ENCODE results near the gene HLA-DPB1. TPM values are rescaled to one million over a fixed set of nuclear protein-coding genes. Genes with fewer than 3 reads are reported as not detected.
A peak's percentile ranks its signal among the peaks of the same experiment; 100 is the strongest.
"Not testable (repeated sequence)": the region's sequence is repeated elsewhere in the genome, so short reads cannot be mapped to it uniquely, and the experiment has no call there.

The HLA-DPB1 gene
- total RNA-seq, 1 donor from 2014 or later: 2.4 TPM

DNA sequence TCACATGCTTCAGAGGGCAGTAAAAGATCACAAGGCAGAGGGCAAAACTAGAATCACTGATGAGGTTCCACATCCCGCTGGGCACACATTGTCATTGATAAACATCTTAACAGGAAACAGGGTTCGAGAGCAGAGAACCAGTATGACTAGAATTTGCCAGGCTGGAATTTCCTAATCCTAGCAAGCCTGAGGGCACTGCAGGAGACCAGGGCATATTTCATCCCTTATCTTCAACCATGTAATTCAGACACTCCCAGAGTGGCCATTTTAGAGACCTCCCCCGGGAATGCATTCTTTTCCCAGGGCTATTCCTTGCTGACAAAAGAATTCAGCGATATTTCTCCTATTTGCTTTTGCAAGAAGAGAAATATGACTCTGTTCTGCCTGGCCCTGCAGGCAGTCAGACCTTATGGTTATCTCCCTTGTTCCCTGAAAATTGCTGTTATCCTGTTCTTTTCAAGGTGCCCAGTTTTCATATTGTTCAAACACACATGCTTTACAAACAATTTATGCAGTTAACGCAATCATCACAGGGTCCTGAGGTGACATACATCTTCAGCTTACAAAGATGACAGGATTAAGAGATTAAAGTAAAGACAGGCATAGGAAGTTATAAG is 25.4 kb downstream of the HLA-DPB1 start:
- DNase-seq (ENCODE audit: extremely low read depth, low read depth, low spot score): not testable (repeated sequence)

- no peak for DNase-seq (ENCODE audit: extremely low read depth, low read depth, low spot score)
Observed at GRCh38 chr6:33103776-33104175, 28.0 kb downstream of the HLA-DPB1 start.

DNA sequence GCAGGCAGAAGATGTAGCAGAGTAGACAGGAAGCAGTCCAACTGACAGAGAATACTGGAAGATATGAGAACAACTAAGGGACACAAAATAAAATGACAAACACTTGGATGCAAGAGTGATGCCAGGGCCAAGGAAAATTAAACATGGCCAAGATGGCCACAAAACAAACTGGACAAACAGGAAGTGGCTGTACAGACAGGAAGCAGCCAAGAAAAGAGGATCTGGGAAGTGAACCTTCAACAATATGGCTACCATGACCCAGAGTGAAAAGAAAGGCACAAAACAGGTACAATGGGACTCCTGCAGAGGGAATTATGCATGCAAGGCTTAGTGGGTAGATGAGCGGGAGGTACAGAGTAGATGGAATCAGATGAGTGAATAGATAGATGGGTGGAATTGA is 29.1 kb downstream of the HLA-DPB1 start:
- DNase-seq (ENCODE audit: extremely low read depth, low read depth, low spot score): no peak

DNA sequence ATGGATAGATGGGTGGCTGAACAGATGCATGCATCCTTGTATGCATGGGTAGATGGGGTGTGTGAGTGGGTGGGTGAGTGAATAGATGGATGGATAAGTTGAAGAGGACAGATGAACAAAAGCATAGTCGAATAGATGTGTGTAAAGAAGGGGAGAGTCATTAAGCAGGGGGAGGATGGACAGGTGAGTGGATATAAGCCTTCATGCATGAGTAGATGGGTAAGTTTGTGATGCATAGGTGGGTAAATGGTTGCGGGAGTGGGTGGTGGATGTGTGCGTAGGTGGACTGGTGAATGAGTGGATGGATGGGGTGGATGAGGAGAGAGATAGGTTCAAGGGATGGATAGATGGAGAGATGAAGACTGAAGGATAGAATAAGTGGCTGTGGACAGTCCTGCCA is 29.6 kb downstream of the HLA-DPB1 start:
- no peak for DNase-seq (ENCODE audit: extremely low read depth, low read depth, low spot score)

DNA sequence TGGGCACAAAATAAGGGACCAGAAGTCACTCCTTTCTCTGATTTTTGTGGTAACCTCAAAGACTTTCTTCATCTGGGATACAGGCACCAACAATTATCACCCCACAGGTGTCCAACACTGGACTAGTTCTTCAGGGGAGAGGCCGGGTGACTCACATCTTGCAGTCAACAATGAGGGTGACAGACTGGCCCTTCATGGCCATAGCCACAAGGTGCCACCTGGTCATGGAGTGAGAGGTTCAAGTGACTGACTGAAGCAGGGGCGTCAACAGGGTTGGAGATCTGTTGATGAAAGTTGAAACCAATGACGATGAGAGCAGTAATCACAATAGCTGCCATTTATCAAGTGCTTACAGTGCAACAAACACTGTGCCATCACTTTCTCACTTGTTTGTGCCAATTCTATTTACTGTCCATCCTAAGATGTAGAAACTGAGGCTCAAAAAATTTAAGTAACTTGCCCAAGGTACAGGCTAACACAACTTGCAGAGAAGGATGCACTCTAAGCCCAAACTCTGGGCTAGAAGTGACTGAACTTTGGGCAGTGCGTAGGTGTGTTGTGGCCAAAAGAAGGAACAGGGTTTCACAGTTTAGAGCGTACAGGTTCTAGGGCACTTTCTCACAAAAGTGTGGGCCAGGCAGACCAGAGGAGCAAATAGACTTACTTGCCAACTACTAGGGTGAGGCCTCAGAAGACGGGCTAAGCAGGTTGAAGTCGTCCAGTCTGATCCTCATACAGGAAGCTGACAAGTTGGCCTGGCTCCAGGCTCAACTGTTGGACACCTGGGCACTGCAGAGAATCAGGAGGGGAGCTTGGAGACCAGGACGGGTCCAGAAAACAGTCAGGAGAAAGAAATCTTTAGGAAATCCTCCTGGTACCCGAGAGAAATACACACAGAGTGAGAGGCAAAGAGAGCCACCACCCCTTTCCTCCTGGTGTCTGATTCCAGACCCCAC is 30.4 kb downstream of the HLA-DPB1 start:
- DNase-seq (ENCODE audit: extremely low read depth, low read depth, low spot score): no peak

GRCh38 chr6:33107641-33108040 is 31.9 kb downstream of the HLA-DPB1 start:
- DNase-seq (ENCODE audit: extremely low read depth, low read depth, low spot score): no peak

DNA sequence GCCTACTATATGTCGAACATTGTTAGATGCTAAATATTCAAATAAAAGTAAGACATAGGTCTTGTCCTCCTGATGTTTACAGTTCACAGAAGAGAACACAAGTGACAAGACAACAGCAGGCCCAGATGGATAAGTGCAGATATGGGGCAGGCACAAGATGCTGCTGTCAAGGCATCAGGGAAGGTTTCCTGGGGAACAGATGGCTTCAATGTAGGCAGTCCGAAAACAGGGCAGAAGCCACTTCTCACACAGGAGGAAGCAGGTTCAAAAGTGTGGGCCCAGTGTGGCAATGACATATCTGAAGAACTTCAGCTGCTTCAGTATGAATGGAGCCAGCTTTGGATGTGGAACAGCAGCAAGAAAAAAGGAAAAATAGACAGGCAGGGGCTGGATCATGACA is 32.5 kb downstream of the HLA-DPB1 start:
- DNase-seq (ENCODE audit: extremely low read depth, low read depth, low spot score): no peak

DNA sequence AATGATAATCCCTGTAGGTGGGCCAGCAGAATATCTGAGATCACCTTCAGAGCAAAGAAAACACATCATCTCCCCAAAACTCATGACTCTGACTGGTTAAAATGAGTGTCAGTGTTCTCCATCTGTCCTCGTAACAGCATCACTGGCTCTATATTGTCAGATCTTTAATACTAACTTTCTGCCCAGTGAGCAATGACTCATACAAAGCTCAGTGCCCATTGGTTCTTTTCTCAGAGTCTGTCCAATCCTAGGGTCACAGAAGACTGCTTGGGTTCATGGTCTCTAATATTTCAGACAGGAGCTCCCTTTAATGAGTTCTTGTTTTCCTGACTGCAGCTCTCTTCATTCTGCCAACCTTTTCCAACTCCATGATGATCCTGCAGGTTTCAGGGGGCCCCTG is 36.4 kb downstream of the HLA-DPB1 start:
- peak; percentile 25 for DNase-seq (ENCODE audit: extremely low read depth, low read depth, low spot score)

GRCh38 chr6:33113755-33114154 is 38.0 kb downstream of the HLA-DPB1 start:
- no peak for DNase-seq (ENCODE audit: extremely low read depth, low read depth, low spot score)

- no peak for DNase-seq (ENCODE audit: extremely low read depth, low read depth, low spot score)
Observed at GRCh38 chr6:33114406-33114805, 38.6 kb downstream of the HLA-DPB1 start.

GRCh38 chr6:33116417-33116816 is 40.6 kb downstream of the HLA-DPB1 start:
- no peak for DNase-seq (ENCODE audit: extremely low read depth, low read depth, low spot score)

GRCh38 chr6:33116841-33117711 is 41.3 kb downstream of the HLA-DPB1 start:
- DNase-seq (ENCODE audit: extremely low read depth, low read depth, low spot score): no peak

GRCh38 chr6:33117811-33118277 is 42.1 kb downstream of the HLA-DPB1 start:
- DNase-seq (ENCODE audit: extremely low read depth, low read depth, low spot score): no peak

GRCh38 chr6:33118525-33119123 is 42.8 kb downstream of the HLA-DPB1 start:
- DNase-seq (ENCODE audit: extremely low read depth, low read depth, low spot score): peak; percentile 34

DNA sequence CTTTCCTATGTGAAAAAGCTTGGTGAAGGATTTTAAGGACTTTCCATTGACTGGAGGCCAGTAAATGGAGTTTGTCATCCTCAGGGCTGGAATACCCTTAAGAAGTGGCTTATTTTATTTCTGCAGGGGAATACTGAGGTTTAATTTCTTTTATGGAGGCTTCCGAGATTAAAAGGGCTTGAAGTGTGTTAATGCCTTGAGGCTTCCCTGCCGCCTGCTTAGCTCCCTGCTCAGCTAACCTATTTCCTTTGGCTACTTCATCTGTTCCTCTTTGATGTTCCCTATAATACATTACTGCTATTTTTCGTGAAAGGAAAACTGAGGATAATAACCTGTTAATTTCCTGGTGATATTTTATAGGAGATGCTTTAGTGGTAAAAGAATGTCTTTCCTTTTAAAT is 44.2 kb downstream of the HLA-DPB1 start:
- DNase-seq (ENCODE audit: extremely low read depth, low read depth, low spot score): no peak

GRCh38 chr6:33123181-33123580 is 47.4 kb downstream of the HLA-DPB1 start:
- DNase-seq (ENCODE audit: extremely low read depth, low read depth, low spot score): no peak

DNA sequence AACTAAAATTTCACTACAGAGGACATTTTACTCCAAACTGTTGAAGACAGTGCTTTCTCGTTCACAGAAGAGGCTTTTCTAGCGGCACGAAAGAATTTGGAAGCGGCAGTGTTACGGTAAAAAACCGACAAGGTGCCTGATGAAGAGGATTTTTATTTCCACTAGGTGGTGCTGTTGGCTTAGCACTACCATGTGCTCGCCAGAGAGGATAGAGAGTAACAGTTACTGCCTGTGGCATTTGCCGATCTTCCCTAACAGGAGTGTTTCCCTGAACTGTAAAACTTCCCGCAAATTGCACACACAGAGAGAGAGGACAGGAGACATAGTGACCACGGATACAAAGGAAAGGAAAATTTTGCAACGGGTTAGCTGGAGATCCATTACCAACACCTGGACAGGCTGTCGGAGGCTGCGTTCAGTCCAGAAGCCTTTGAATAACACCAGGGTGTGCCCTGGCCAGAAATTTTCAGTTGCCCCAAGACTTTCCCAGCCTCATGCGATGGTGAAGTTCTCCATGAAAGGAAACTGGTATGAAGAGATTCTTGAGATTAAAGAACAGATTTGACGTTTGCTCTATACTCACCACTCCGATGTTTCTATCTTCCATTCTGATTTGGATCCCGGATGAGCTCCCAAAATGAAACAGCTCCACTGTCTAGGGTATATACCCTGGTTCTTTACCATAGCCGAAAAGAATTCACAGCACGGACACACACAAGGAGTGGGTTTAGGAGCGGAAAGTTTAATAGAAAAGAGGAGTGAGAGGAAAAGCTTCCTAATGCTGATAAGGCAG is 48.1 kb downstream of the HLA-DPB1 start:
- no peak for DNase-seq (ENCODE audit: extremely low read depth, low read depth, low spot score)

DNA sequence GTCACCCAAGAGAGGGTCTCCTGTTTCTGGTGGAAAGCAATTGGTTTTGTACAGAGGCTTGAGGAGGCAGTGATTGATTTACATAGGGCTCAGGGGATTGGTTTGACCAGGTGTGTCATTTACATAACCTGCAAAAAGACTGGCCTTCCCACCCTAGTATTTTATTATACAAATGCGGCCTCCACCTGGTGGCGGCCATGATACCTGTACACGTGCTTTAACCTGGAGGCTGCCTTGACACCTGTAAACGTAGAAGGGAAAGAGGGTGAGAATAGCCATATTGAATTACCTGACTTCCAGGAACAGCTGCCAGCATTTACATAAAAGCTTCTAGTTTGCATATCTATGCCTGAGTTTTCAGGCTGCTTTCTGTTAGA is 48.7 kb downstream of the HLA-DPB1 start:
- DNase-seq (ENCODE audit: extremely low read depth, low read depth, low spot score): no peak

GRCh38 chr6:33124947-33125346 is 49.2 kb downstream of the HLA-DPB1 start:
- DNase-seq (ENCODE audit: extremely low read depth, low read depth, low spot score): no peak
